ENCODE measurements around the gene NSL1.

Gene NSL1

DNA sequence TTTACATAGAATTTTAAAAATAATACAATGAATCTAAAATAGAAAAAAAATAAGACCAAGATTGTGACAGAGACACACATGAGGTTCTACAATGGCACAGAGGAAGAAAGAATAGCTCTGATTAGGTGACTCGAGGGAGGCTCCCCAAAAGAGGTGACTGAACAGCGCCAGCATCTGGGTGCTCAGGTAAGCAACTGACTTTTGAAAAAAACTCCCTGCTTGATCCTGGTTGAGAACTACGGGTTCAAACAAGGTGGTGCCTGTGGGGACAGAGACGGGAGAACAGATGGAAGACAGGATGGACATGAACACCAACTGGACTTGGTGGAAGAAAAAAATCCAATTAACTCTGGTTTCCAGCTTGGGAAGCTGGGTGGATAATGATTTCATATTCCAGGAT lies 114.4 kb downstream of the NSL1 start:
- TF ChIP-seq ZFX (IDR thresholded peaks at IDR 0.05; ENCODE audit: borderline replicate concordance), result no peak
- TF ChIP-seq, protein P1, sequence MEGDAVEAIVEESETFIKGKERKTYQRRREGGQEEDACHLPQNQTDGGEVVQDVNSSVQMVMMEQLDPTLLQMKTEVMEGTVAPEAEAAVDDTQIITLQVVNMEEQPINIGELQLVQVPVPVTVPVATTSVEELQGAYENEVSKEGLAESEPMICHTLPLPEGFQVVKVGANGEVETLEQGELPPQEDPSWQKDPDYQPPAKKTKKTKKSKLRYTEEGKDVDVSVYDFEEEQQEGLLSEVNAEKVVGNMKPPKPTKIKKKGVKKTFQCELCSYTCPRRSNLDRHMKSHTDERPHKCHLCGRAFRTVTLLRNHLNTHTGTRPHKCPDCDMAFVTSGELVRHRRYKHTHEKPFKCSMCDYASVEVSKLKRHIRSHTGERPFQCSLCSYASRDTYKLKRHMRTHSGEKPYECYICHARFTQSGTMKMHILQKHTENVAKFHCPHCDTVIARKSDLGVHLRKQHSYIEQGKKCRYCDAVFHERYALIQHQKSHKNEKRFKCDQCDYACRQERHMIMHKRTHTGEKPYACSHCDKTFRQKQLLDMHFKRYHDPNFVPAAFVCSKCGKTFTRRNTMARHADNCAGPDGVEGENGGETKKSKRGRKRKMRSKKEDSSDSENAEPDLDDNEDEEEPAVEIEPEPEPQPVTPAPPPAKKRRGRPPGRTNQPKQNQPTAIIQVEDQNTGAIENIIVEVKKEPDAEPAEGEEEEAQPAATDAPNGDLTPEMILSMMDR (IDR thresholded peaks at IDR 0.05), result no peak
- no peak overlapping the region for H3K27ac ChIP-seq

All from 22Rv1 (cell line).